ENCODE data around the gene CDK11B.
"Not testable (repeated sequence)": the region's sequence is repeated elsewhere in the genome, so short reads cannot be mapped to it uniquely, and the experiment has no call there.

The CDK11B gene

GRCh38 chr1:1658583-1659549, at the start of gene CDK11B:
TSS of gene CDK11B (minus strand) at chr1:1659004. CDS start at chr1:1657485, 1,519 bp downstream.
- peak; percentile 92 for DNase-seq (ENCODE audit: low spot score)

GRCh38 chr1:1707897-1708296, 49.1 kb upstream of the CDK11B start:
- not testable (repeated sequence) for DNase-seq (ENCODE audit: low spot score)

- DNase-seq (ENCODE audit: low spot score) = not testable (repeated sequence)
Observed at GRCh38 chr1:1707241-1707640, 48.4 kb upstream of the CDK11B start.

GRCh38 chr1:1705623-1706022, 46.8 kb upstream of the CDK11B start:
- not testable (repeated sequence) for DNase-seq (ENCODE audit: low spot score)

GRCh38 chr1:1704284-1704957, 45.6 kb upstream of the CDK11B start:
- DNase-seq (ENCODE audit: low spot score) = not testable (repeated sequence)

- no peak for DNase-seq (ENCODE audit: low spot score)
Observed at GRCh38 chr1:1703796-1704195, 45.0 kb upstream of the CDK11B start.

GRCh38 chr1:1702506-1702905, 43.7 kb upstream of the CDK11B start:
- not testable (repeated sequence) for DNase-seq (ENCODE audit: low spot score)

GRCh38 chr1:1700557-1700956, 41.8 kb upstream of the CDK11B start:
- DNase-seq (ENCODE audit: low spot score) = not testable (repeated sequence)

- not testable (repeated sequence) for DNase-seq (ENCODE audit: low spot score)
Observed at GRCh38 chr1:1700067-1700466, 41.3 kb upstream of the CDK11B start.

- DNase-seq (ENCODE audit: low spot score) = not testable (repeated sequence)
Observed at GRCh38 chr1:1699061-1699460, 40.3 kb upstream of the CDK11B start.

GRCh38 chr1:1697358-1698183, 38.8 kb upstream of the CDK11B start:
- not testable (repeated sequence) for DNase-seq (ENCODE audit: low spot score)

GRCh38 chr1:1696431-1697357, 37.9 kb upstream of the CDK11B start:
- not testable (repeated sequence) for DNase-seq (ENCODE audit: low spot score)

- peak; percentile 89 for DNase-seq (ENCODE audit: low spot score)
Observed at GRCh38 chr1:1692714-1693647, 34.2 kb upstream of the CDK11B start, which contains the start of gene SLC35E2B. TSS of gene SLC35E2B (minus strand) at chr1:1692795. CDS start at chr1:1676699, 16,096 bp downstream.

GRCh38 chr1:1692324-1692713, 33.5 kb upstream of the CDK11B start:
- peak; percentile 68 for DNase-seq (ENCODE audit: low spot score)

GRCh38 chr1:1691443-1691842, 32.6 kb upstream of the CDK11B start:
- DNase-seq (ENCODE audit: low spot score) = not testable (repeated sequence)

- DNase-seq (ENCODE audit: low spot score) = not testable (repeated sequence)
Observed at GRCh38 chr1:1689526-1689925, 30.7 kb upstream of the CDK11B start.

GRCh38 chr1:1687846-1688245, 29.0 kb upstream of the CDK11B start:
- no peak for DNase-seq (ENCODE audit: low spot score)

GRCh38 chr1:1684031-1684681, 25.4 kb upstream of the CDK11B start:
- DNase-seq (ENCODE audit: low spot score) = no peak

Data from CD4-positive, alpha-beta T cell treated with Interleukin-6 at 100 ng/mL for 8 hours (primary cell).